GM23248 (cell line): Measurements from ENCODE around the gene PDP2.

ENCODE experiments used
- EZH2 ChIP-seq: fragments of 200-600 bp; sonication (generic); IDR thresholded peaks from 2 replicates; pipeline ENCODE4 v1.6.1; 2018; ENCODE audit warnings: antibody characterized with exemption, mild to moderate bottlenecking; ENCODE audit not compliant: insufficient read depth, poor library complexity, severe bottlenecking
- EZH2phosphoT487 ChIP-seq: fragments of 200-600 bp; sonication (generic); IDR thresholded peaks from 2 replicates; pipeline ENCODE4 v1.6.1; 2018; ENCODE audit warnings: antibody characterized with exemption, moderate library complexity, mild to moderate bottlenecking, low read depth; ENCODE audit not compliant: insufficient read depth

DNA sequence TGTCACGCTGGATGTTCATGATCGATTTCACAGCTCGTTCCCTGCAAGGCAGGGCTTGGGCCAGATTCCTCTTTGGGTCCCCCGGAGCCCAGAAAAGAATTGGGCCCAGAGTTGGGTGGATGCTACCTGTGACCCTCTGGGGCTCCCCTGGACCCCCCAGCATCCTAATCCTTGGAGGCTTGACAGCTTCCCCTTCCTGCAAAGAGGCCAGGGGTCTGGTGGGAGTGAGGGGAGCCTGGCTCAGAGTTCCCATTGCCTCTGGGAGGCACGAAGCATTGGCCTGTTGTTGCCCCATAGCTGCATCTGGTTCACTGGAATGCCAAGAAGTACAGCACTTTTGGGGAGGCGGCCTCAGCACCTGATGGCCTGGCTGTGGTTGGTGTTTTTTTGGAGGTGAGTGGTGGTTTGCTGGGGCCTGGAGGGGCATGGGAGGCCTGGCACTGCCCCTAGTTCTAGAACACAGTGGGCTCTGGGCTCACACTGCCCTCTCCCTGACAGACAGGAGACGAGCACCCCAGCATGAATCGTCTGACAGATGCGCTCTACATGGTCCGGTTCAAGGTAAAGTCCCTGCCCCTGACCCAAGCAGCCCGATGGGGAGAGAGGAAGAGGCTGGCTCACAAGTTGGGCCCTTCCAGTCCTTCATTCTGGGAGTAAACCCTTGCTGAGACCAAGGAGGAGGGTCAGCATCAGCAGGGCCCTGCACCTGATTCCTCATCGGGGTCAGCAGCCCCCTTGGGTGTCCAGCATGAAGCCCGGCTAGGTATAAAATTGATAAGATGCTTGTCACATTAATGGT, 28.9 kb upstream of the PDP2 start:
- no peak for TF ChIP-seq EZH2
- TF ChIP-seq EZH2phosphoT487 = no peak
